H1 (cell line): ENCODE results near the gene R3HDM4. TPM values are rescaled to one million over a fixed set of nuclear protein-coding genes. Genes with fewer than 3 reads are reported as not detected.

Experiments
- CTCF ChIA-PET: fragments of 300-600 bp; sonication (Branson Sonifier 250); formaldehyde crosslinking; loops from one replicate; lab custom pipeline; 2021; ENCODE audit not compliant: partially characterized antibody; lab: Charles Lee
- POLR2A ChIA-PET: fragments of 300-600 bp; sonication (Branson Sonifier 250); formaldehyde crosslinking; loops from one replicate; lab custom pipeline; 2021; ENCODE audit warnings: inconsistent platforms; ENCODE audit not compliant: partially characterized antibody; lab: Charles Lee
- DNase-seq, 2 experiments: peaks; one replicate each; pipeline versions ENCODE4 v3.0.0 to v3.0.0-alpha.2; 2010 to 2022; ENCODE audit warnings: low spot score in 2 of 2, low read depth in 1 of 2, mixed read lengths in 1 of 2
- FAIRE-seq: peaks from 2 replicates; lab custom pipeline; 2011; peaks lifted over from hg19 to GRCh38; lab: Jason Lieb, UNC
- H2AFZ ChIP-seq: 2 replicates; pipeline ENCODE4 v1.8.1; 2012; ENCODE audit warnings: low read length, inconsistent platforms
- H2AK5ac ChIP-seq: 2 replicates; pipeline ENCODE4 v1.6.1; 2013; ENCODE audit warnings: low read depth, low read length
- H2BK120ac ChIP-seq: replicated peaks from 2 replicates; pipeline ENCODE3; 2013; ENCODE audit warnings: low read depth, low read length, inconsistent platforms
- H2BK12ac ChIP-seq: 2 replicates; pipeline ENCODE4 v1.6.1; 2013; ENCODE audit warnings: low read depth, low read length
- H2BK15ac ChIP-seq: 2 replicates; pipeline ENCODE4 v1.6.1; 2013; ENCODE audit warnings: low read length
- H2BK20ac ChIP-seq: 2 replicates; pipeline ENCODE4 v1.6.1; 2013; ENCODE audit warnings: low read length
- H2BK5ac ChIP-seq: 2 replicates; pipeline ENCODE4 v1.6.1; 2013; ENCODE audit warnings: low read depth, low read length
- H3K14ac ChIP-seq: 2 replicates; pipeline ENCODE4 v1.6.1; 2013; ENCODE audit warnings: inconsistent platforms; ENCODE audit not compliant: insufficient read length
- H3K18ac ChIP-seq: 2 replicates; pipeline ENCODE4 v1.6.1; 2013; ENCODE audit warnings: low read length; ENCODE audit errors: extremely low read depth
- H3K23ac ChIP-seq: 2 replicates; pipeline ENCODE4 v1.6.1; 2013; ENCODE audit warnings: inconsistent platforms; ENCODE audit not compliant: insufficient read length
- H3K23me2 ChIP-seq: 2 replicates; pipeline ENCODE4 v1.6.1; 2013; ENCODE audit warnings: low read depth, low read length
- H3K27ac ChIP-seq: 2 replicates; pipeline ENCODE4 v1.6.1; 2011; ENCODE audit warnings: low read depth, low read length, inconsistent platforms
- H3K27me3 ChIP-seq, 4 experiments: replicated peaks in 1 of 4; 1 replicate in 1 of 4; 2 replicates in 3 of 4; pipeline versions ENCODE4 v1.6.1 to v1.8.1; 2011 to 2013; ENCODE audit warnings: low read length in 3 of 4, mild to moderate bottlenecking in 3 of 4, inconsistent platforms in 2 of 4, mixed read lengths in 2 of 4, moderate library complexity in 1 of 4; ENCODE audit not compliant: control insufficient read depth in 3 of 4, insufficient read depth in 3 of 4; ENCODE audit errors: extremely low read depth in 1 of 4
- H3K36me3 ChIP-seq, 4 experiments: 2 replicates each; pipeline versions ENCODE4 v1.6.1 to v1.8.1; 2011 to 2013; ENCODE audit warnings: mild to moderate bottlenecking in 4 of 4, low read length in 3 of 4, moderate library complexity in 2 of 4, control low read depth in 1 of 4, inconsistent platforms in 1 of 4; ENCODE audit not compliant: insufficient read depth in 4 of 4, control insufficient read depth in 2 of 4
- H3K4ac ChIP-seq: replicated peaks from 2 replicates; pipeline ENCODE3; 2013; ENCODE audit warnings: low read length, low read depth, mixed read lengths, inconsistent platforms; ENCODE audit not compliant: insufficient read length
- H3K4me1 ChIP-seq, 4 experiments: replicated peaks in 1 of 4; 1 replicate in 1 of 4; 2 replicates in 3 of 4; pipeline versions ENCODE4 v1.6.1 to v1.8.1; 2011 to 2013; ENCODE audit warnings: low read length in 3 of 4, inconsistent platforms in 2 of 4, mixed read lengths in 1 of 4; ENCODE audit not compliant: insufficient read depth in 4 of 4, control insufficient read depth in 3 of 4
- H3K4me2 ChIP-seq, 2 experiments: 2 replicates each; pipeline versions ENCODE4 v1.6.1 to v1.8.1; 2011 to 2013; ENCODE audit warnings: low read depth in 2 of 2, low read length in 2 of 2, control low read depth in 1 of 2, inconsistent platforms in 1 of 2, mild to moderate bottlenecking in 1 of 2; ENCODE audit not compliant: insufficient read depth in 1 of 2
- H3K4me3 ChIP-seq, 4 experiments: fragments of 200-600, 300-600 bp in 1 of 4; sonication (generic), shearing (Covaris generic), sonication (Bioruptor Twin) in 1 of 4; 2 replicates each; pipeline versions ENCODE4 v1.5.1 to v1.8.1; 2011 to 2016; ENCODE audit warnings: low read length in 4 of 4, low read depth in 3 of 4, control low read depth in 2 of 4, inconsistent platforms in 2 of 4, mild to moderate bottlenecking in 2 of 4, mixed read lengths in 1 of 4, moderate library complexity in 1 of 4; ENCODE audit not compliant: insufficient read depth in 2 of 4; ENCODE audit errors: extremely low read depth in 1 of 4
- H3K56ac ChIP-seq: replicated peaks from 2 replicates; pipeline ENCODE3; 2013; ENCODE audit warnings: low read depth, mild to moderate bottlenecking, mixed read lengths, low read length, inconsistent platforms; ENCODE audit not compliant: insufficient read length
- H3K79me1 ChIP-seq: 2 replicates; pipeline ENCODE4 v1.6.1; 2013; ENCODE audit warnings: low read depth, low read length, control low read depth
- H3K79me2 ChIP-seq, 2 experiments: 2 replicates each; pipeline versions ENCODE4 v1.6.1 to v1.8.1; 2012 to 2013; ENCODE audit warnings: low read length in 2 of 2, mild to moderate bottlenecking in 2 of 2, inconsistent platforms in 1 of 2; ENCODE audit not compliant: insufficient read depth in 2 of 2, control insufficient read depth in 1 of 2
- H3K9ac ChIP-seq, 4 experiments: replicated peaks in 1 of 4; 1 replicate in 1 of 4; 2 replicates in 3 of 4; pipeline versions ENCODE4 v1.6.1 to v1.8.1; 2011 to 2013; ENCODE audit warnings: low read depth in 3 of 4, low read length in 3 of 4, control low read depth in 2 of 4, mild to moderate bottlenecking in 2 of 4, moderate library complexity in 2 of 4, inconsistent platforms in 1 of 4; ENCODE audit errors: extremely low read depth in 1 of 4
- H3K9me3 ChIP-seq, 2 experiments: 2 replicates each; pipeline versions ENCODE4 v1.6.1 to v1.8.1; 2012 to 2013; ENCODE audit warnings: mild to moderate bottlenecking in 2 of 2, moderate library complexity in 2 of 2, control low read depth in 1 of 2, inconsistent platforms in 1 of 2, low read depth in 1 of 2, low read length in 1 of 2, mixed read lengths in 1 of 2; ENCODE audit not compliant: insufficient read depth in 2 of 2
- H4K20me1 ChIP-seq, 2 experiments: replicated peaks in 1 of 2; 2 replicates each; pipeline versions ENCODE3 to v1.8.1; 2011 to 2013; ENCODE audit warnings: inconsistent platforms in 2 of 2, low read length in 2 of 2, mild to moderate bottlenecking in 1 of 2; ENCODE audit not compliant: insufficient read depth in 2 of 2, control insufficient read depth in 1 of 2
- H4K5ac ChIP-seq: 2 replicates; pipeline ENCODE4 v1.6.1; 2013; ENCODE audit warnings: low read length, low read depth, mixed read lengths, inconsistent platforms; ENCODE audit not compliant: insufficient read length
- H4K8ac ChIP-seq: 2 replicates; pipeline ENCODE4 v1.8.0; 2013; ENCODE audit warnings: mild to moderate bottlenecking, moderate library complexity, low read length, inconsistent platforms; ENCODE audit not compliant: insufficient read depth; ENCODE audit errors: extremely low read depth
- H4K91ac ChIP-seq: replicated peaks from 2 replicates; pipeline ENCODE3; 2013; ENCODE audit warnings: low read length, mixed read lengths, inconsistent platforms; ENCODE audit not compliant: insufficient read length
- BACH1 ChIP-seq: IDR thresholded peaks from 2 replicates; pipeline ENCODE4 v1.6.1; 2012; ENCODE audit warnings: low read length, improper control_type of control experiment
- BCL11A ChIP-seq, 2 experiments: IDR thresholded peaks; one replicate each; pipeline ENCODE4 v1.6.1; 2011; ENCODE audit warnings: low read depth in 2 of 2, low read length in 2 of 2, mild to moderate bottlenecking in 2 of 2
- BRCA1 ChIP-seq: IDR thresholded peaks from 2 replicates; pipeline ENCODE4 v1.6.1; 2012; ENCODE audit warnings: low read depth, low read length, improper control_type of control experiment
- EGR1 ChIP-seq: IDR thresholded peaks from 2 replicates; pipeline ENCODE4 v1.6.1; 2011; ENCODE audit warnings: low read depth, low read length, borderline replicate concordance
- FOSL1 ChIP-seq: IDR thresholded peaks from 2 replicates; pipeline ENCODE4 v1.6.1; 2011; ENCODE audit warnings: mild to moderate bottlenecking, low read depth, low read length, moderate library complexity; ENCODE audit not compliant: insufficient read depth
- HDAC6 ChIP-seq: IDR thresholded peaks from one replicate; pipeline ENCODE4 v1.7.1; 2012; ENCODE audit warnings: low read depth, mild to moderate bottlenecking, inconsistent platforms, low read length, moderate library complexity
- KDM5A ChIP-seq: fragments of 200-600 bp; IDR thresholded peaks from 2 replicates; pipeline ENCODE4 v1.7.1; 2012; ENCODE audit warnings: mild to moderate bottlenecking, low read length, inconsistent platforms, mixed read lengths
- NANOG ChIP-seq: IDR thresholded peaks from 2 replicates; pipeline ENCODE4 v1.6.1; 2011; ENCODE audit warnings: low read length, low read depth, mild to moderate bottlenecking, inconsistent platforms; ENCODE audit not compliant: insufficient read depth, poor library complexity, severe bottlenecking
- NRF1 ChIP-seq: IDR thresholded peaks from 2 replicates; pipeline ENCODE4 v1.6.1; 2011; ENCODE audit warnings: mild to moderate bottlenecking, low read depth, low read length, improper control_type of control experiment
- PHF8 ChIP-seq: fragments of 200-600 bp; sonication (generic); conservative IDR thresholded peaks from 2 replicates; pipeline ENCODE4 v1.7.1; 2012; ENCODE audit warnings: low read depth, mild to moderate bottlenecking, inconsistent platforms, low read length, moderate library complexity
- RBBP5 ChIP-seq: IDR thresholded peaks from 2 replicates; pipeline ENCODE4 v1.7.1; 2012; ENCODE audit warnings: low read depth, mild to moderate bottlenecking, inconsistent platforms, low read length, moderate library complexity, borderline replicate concordance
- RXRA ChIP-seq: IDR thresholded peaks from 2 replicates; pipeline ENCODE4 v1.6.1; 2011; ENCODE audit warnings: low read depth, mild to moderate bottlenecking, low read length, moderate library complexity; ENCODE audit not compliant: insufficient read depth
- SIN3A ChIP-seq, 2 experiments: IDR thresholded peaks in 1 of 2; conservative IDR thresholded peaks in 1 of 2; 2 replicates each; pipeline ENCODE4 v1.6.1; 2011 to 2012; ENCODE audit warnings: low read length in 2 of 2, improper control_type of control experiment in 1 of 2, low read depth in 1 of 2, mild to moderate bottlenecking in 1 of 2
- ZNF274 ChIP-seq: IDR thresholded peaks from 2 replicates; pipeline ENCODE4 v1.7.0; 2012; ENCODE audit warnings: low read length, borderline replicate concordance; ENCODE audit errors: extremely low read depth
- WGBS, 2 experiments: shearing (Covaris generic) in 1 of 2; methylation state at CpG; one replicate each; pipeline versions ENCODE4 v1.1.6 to v1.1.7; 2013 to 2015; ENCODE audit warnings: low lambda C conversion rate in 2 of 2, mixed read lengths in 2 of 2, inconsistent platforms in 1 of 2, low coverage in 1 of 2, missing lambda C conversion rate in 1 of 2; ENCODE audit not compliant: insufficient replicate concordance in 2 of 2, insufficient coverage in 1 of 2, insufficient read length in 1 of 2; ENCODE audit errors: extremely low coverage in 1 of 2, missing lambda C conversion rate in 1 of 2; 5-methylcytosine and 5-hydroxymethylcytosine counted together
- polyA plus RNA-seq, 7 experiments: library from polyadenylated mRNA; depleted of rRNA in 3 of 7; stranded (reverse) in 5 of 7; unstranded in 2 of 7; fragments of >200 nt in 5 of 7; fragments of 200-250 nt in 2 of 7; gene quantifications; 1 replicate in 5 of 7; 2 replicates in 1 of 7; 4 replicates in 1 of 7; pipeline versions ENCODE4 v1.2.1 to v1.2.3, GENCODE V29; 2011 to 2013; ENCODE audit warnings: missing spikeins in 2 of 7, mixed read lengths in 2 of 7
- total RNA-seq: library from RNA; stranded (reverse); fragmentation: NEBNext Ultra II Directional; extraction: Animal tissue kit (Norgen Biotek cat#: 25700); gene quantifications from 2 replicates; pipeline ENCODE4 v1.2.1, GENCODE V29; 2021

Gene R3HDM4
- total and polyA plus RNA-seq, 2 of the 8 experiments (the other 6 are each of a cell fraction or from before 2014, with no cell fraction given) = 76.8 to 102 TPM

GRCh38 chr19:904545-904944 is 8.5 kb downstream of the R3HDM4 start:
- CTCF ChIA-PET = interaction anchor here (1.0 to 1.2 kb wide), 3 partner anchors 12 to 48 kb away, joined by 3 read pairs; partner anchors contain the start of gene KISS1R
- Histone ChIP-seq H3K27ac (no peak overlapping the region), H2AFZ (no peak overlapping the region), H3K23me2 (peaks cover 3% of the 10 kb centered on the region; the same call in 1 of the 2 replicates), H3K56ac (no peak overlapping the region), H3K27me3 (no peaks in the 10 kb centered on the region), H2BK15ac (no peak overlapping the region), H3K14ac (no peak overlapping the region), H3K4me3 (no peak overlapping the region), H3K18ac (no peak overlapping the region), H4K8ac (no peak overlapping the region), H3K4ac (no peak overlapping the region), H3K4me2 (no peak overlapping the region), H4K91ac (no peak overlapping the region), H3K4me1 (peaks cover 0 to 10% (median 4%) of the 10 kb centered on the region in 4 experiments; a peak in 4 of 7 replicates), H2BK5ac (no peak overlapping the region), H3K23ac (no peak overlapping the region), H4K5ac (no peak overlapping the region), H2AK5ac (no peak overlapping the region), H2BK12ac (no peak overlapping the region), H3K79me2 (peaks cover 0 to 30% of the 10 kb centered on the region in 2 experiments; a peak in 3 of 4 replicates), H3K9me3 (no peaks in the 10 kb centered on the region), H3K79me1 (peaks cover 10% of the 10 kb centered on the region), H4K20me1 (peaks cover 20 to 32% of the 10 kb centered on the region in 2 experiments), H2BK20ac (no peak overlapping the region), H2BK120ac (no peak overlapping the region), H3K36me3 (peaks cover 0 to 5% (median 0%) of the 10 kb centered on the region in 4 experiments; a peak in 2 of 8 replicates), H3K9ac (no peak overlapping the region)
- 94% methylated on average over 6 of the region's 8 CpGs; no CpG with 5 or more reads in 1 of the 2 experiments for WGBS, 2 experiments
- DNase-seq (no peak), FAIRE-seq (no peak)
- POLR2A ChIA-PET = interaction anchor here (1.4 to 2.4 kb wide), 3 partner anchors 8 to 80 kb away, joined by 4 to 5 read pairs (median 5); partner anchors contain the start of gene WDR18
- TF ChIP-seq BCL11A (IDR thresholded peaks at IDR 0.05; ENCODE audit: low read depth in 2 of 2, low read length in 2 of 2) = no peak
- no peak for TF ChIP-seq ZNF274
- no peak for TF ChIP-seq SIN3A (conservative IDR thresholded peaks at IDR 0.05 in 1 of 2, IDR thresholded peaks at IDR 0.05 in 1 of 2; ENCODE audit: low read depth in 1 of 2, low read length in 2 of 2)
- no peak for TF ChIP-seq BACH1
- TF ChIP-seq NRF1 = no peak
- no peak for TF ChIP-seq RBBP5
- no peak for TF ChIP-seq BRCA1
- TF ChIP-seq KDM5A = no peak
- TF ChIP-seq EGR1 = no peak
- TF ChIP-seq HDAC6 = no peak
- no peak for TF ChIP-seq RXRA
- TF ChIP-seq PHF8 = no peak
- no peak for TF ChIP-seq FOSL1
- TF ChIP-seq NANOG = no peak
